SU-DHL-6 (cell line): ENCODE results near the gene SLC17A2.

Experiments
- CTCF ChIP-seq: fragments of 200-600 bp; sonication (generic); IDR thresholded peaks from one replicate; pipeline ENCODE4 v1.5.1; 2017; ENCODE audit warnings: antibody characterized with exemption, mild to moderate bottlenecking, low read length, moderate library complexity; ENCODE audit not compliant: insufficient read depth, poor library complexity, severe bottlenecking
- EZH2phosphoT487 ChIP-seq: fragments of 200-600 bp; sonication (generic), shearing (Covaris generic); conservative IDR thresholded peaks from 2 replicates; pipeline ENCODE4 v1.6.1; 2018; ENCODE audit warnings: mild to moderate bottlenecking, antibody characterized with exemption, low read length, moderate library complexity, mixed read lengths

DNA sequence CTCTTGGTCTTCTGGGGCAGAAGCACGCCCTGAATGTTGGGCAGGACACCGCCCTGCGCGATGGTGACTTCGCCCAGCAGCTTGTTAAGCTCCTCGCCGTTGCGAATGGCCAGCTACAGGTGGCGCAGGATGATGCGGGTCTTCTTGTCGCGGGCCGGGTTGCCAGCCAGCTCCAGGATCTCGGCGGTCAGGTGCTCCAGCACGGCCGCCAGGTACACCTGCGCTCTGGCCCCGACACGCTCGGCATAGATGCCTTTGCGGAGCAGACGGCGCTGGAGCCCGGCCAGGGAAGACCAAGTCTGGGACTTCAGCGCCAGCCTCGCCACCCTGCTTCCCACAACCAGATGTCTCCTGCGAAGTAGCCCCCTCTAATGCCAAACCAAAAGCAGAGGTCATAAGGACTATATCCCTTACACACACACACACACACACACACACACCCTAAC, 48.4 kb downstream of the SLC17A2 start:
- TF ChIP-seq CTCF: no peak
- TF ChIP-seq EZH2phosphoT487: no peak
